HepG2 (cell line): ENCODE measurements around the gene RBBP8NL. TPM values are rescaled to one million over a fixed set of nuclear protein-coding genes. Genes with fewer than 3 reads are reported as not detected.

Experiments used
- CAMTA2 ChIP-seq: sonication (generic); formaldehyde crosslinking; IDR thresholded peaks from 2 replicates; pipeline ENCODE4 v1.4.0; 2020; ENCODE audit warnings: mild to moderate bottlenecking, missing genetic modification reagents, borderline replicate concordance
- CENPT ChIP-seq: sonication (generic); formaldehyde crosslinking; IDR thresholded peaks from 2 replicates; pipeline ENCODE4 v1.8.0; 2022; ENCODE audit warnings: low read depth, mild to moderate bottlenecking, moderate library complexity, missing genetic modification reagents
- GATAD1 ChIP-seq: IDR thresholded peaks from 2 replicates; pipeline ENCODE4 v1.6.1; 2016; ENCODE audit warnings: missing genetic modification reagents, missing compliant biosample characterization
- GMEB2 ChIP-seq: IDR thresholded peaks from 2 replicates; pipeline ENCODE4 v1.6.1; 2016; ENCODE audit warnings: missing biosample characterization, missing genetic modification reagents, low read depth
- HNF4A ChIP-seq: sonication (generic); formaldehyde crosslinking; IDR thresholded peaks from 2 replicates; pipeline ENCODE4 v1.4.0; 2020; ENCODE audit warnings: missing genetic modification reagents
- MLX ChIP-seq: IDR thresholded peaks from 2 replicates; pipeline ENCODE4 v1.6.1; 2016
- MZF1 ChIP-seq: sonication (generic); formaldehyde crosslinking; IDR thresholded peaks from 2 replicates; pipeline ENCODE4 v1.8.1; 2023; ENCODE audit warnings: mild to moderate bottlenecking, missing genetic modification reagents, borderline replicate concordance
- NCOR1 ChIP-seq: fragments of 200-600 bp; sonication (generic); IDR thresholded peaks from 2 replicates; pipeline ENCODE4 v1.7.0; 2017; ENCODE audit warnings: antibody characterized with exemption, low read length, borderline replicate concordance
- NPAS2 ChIP-seq: sonication (generic); formaldehyde crosslinking; IDR thresholded peaks from 2 replicates; pipeline ENCODE4 v1.8.0; 2022; ENCODE audit warnings: mild to moderate bottlenecking, missing genetic modification reagents, borderline replicate concordance
- NR2F6 ChIP-seq, 2 experiments: IDR thresholded peaks; 2 replicates each; pipeline ENCODE4 v1.6.1; 2016; ENCODE audit warnings: antibody characterized with exemption in 1 of 2, mild to moderate bottlenecking in 1 of 2
- RBM22 ChIP-seq: fragments of 200-400 bp; formaldehyde crosslinking; optimal IDR thresholded peaks from 2 replicates; pipeline ENCODE3; 2017; ENCODE audit warnings: mild to moderate bottlenecking, low read length, moderate library complexity
- RXRB ChIP-seq: IDR thresholded peaks from 2 replicates; pipeline ENCODE4 v1.6.1; 2016; ENCODE audit warnings: borderline replicate concordance, missing genetic modification reagents, missing compliant biosample characterization
- SRF ChIP-seq: IDR thresholded peaks from 2 replicates; pipeline ENCODE4 v1.6.1; 2011; ENCODE audit warnings: mild to moderate bottlenecking, low read depth, low read length, moderate library complexity
- ZC3H13 ChIP-seq: sonication (generic); formaldehyde crosslinking; IDR thresholded peaks from 2 replicates; pipeline ENCODE4 v1.8.1; 2023; ENCODE audit warnings: mild to moderate bottlenecking, missing genetic modification reagents, moderate library complexity
- ZNF318 ChIP-seq: sonication (generic); formaldehyde crosslinking; IDR thresholded peaks from 2 replicates; pipeline ENCODE4 v1.4.0; 2020; ENCODE audit warnings: mild to moderate bottlenecking, missing genetic modification reagents
- ZNF33B ChIP-seq: sonication (generic); formaldehyde crosslinking; IDR thresholded peaks from 2 replicates; pipeline ENCODE4 v1.5.1; 2020; ENCODE audit warnings: mild to moderate bottlenecking, missing genetic modification reagents
- ZNF615 ChIP-seq: sonication (generic); formaldehyde crosslinking; IDR thresholded peaks from 2 replicates; pipeline ENCODE4 v1.5.0; 2020; ENCODE audit warnings: mild to moderate bottlenecking, missing genetic modification reagents, borderline replicate concordance
- ZNF713 ChIP-seq: sonication (generic); formaldehyde crosslinking; IDR thresholded peaks from 2 replicates; pipeline ENCODE4 v1.4.0; 2020; ENCODE audit warnings: mild to moderate bottlenecking, missing genetic modification reagents
- ZNF724P ChIP-seq: sonication (generic); formaldehyde crosslinking; IDR thresholded peaks from 2 replicates; pipeline ENCODE4 v1.8.0; 2022; ENCODE audit warnings: missing genetic modification reagents, borderline replicate concordance
- polyA plus RNA-seq, 8 experiments: library from polyadenylated mRNA; depleted of rRNA in 3 of 8; stranded (reverse) in 7 of 8; unstranded in 1 of 8; fragments of >200 nt; fragmentation: Illumina TruSeq in 4 of 8; extraction: Trizol in 4 of 8; gene quantifications; 2 replicates each; pipeline versions ENCODE4 v1.2.1 to v1.2.3, GENCODE V29; 2011 to 2016; ENCODE audit warnings: low read depth in 4 of 8, missing spikeins in 1 of 8, mixed read lengths in 1 of 8; ENCODE audit not compliant: insufficient read depth in 1 of 8
- total RNA-seq, 5 experiments: library from RNA; depleted of rRNA; stranded (reverse); fragments of >200 nt; fragmentation: Illumina TruSeq; extraction: Trizol; gene quantifications; 2 replicates each; pipeline ENCODE4 v1.2.3, GENCODE V29; 2016; ENCODE audit warnings: low read depth in 1 of 5

Gene RBBP8NL
- total and polyA plus RNA-seq, 2 of the 13 experiments (the other 11 are each of a cell fraction or from before 2014, with no cell fraction given), result 0.69 to 0.86 TPM

GRCh38 chr20:62382306-62383198, 44.8 kb downstream of the RBBP8NL start (continued):
- TF ChIP-seq RXRB (CRISPR knock-in tag) (peak; percentile 66), RBM22 (peak; percentile 97), NCOR1 (no peak), ZNF724P (CRISPR knock-in tag) (0 out of 2 replicates have a peak, but pooled peaks have one; percentile 51), ZNF318 (peak; percentile 69; the same call in 1 of the 2 replicates), SRF (no peak), CENPT (no peak), NR2F6 (IDR thresholded peaks at IDR 0.05) (no peak; the same call in 1 of the 2 replicates), NR2F6 (CRISPR knock-in tag; IDR thresholded peaks at IDR 0.05) (peak; percentile 53; the same call in 1 of the 2 replicates), ZC3H13 (CRISPR knock-in tag) (no peak), MLX (CRISPR knock-in tag) (0 out of 2 replicates have a peak, but pooled peaks have one; percentile 13), GMEB2 (CRISPR knock-in tag) (0 out of 2 replicates have a peak, but pooled peaks have one; percentile 22), ZNF615 (CRISPR knock-in tag) (no peak), ZNF33B (CRISPR knock-in tag) (peak; percentile 53; the same call in 1 of the 2 replicates), HNF4A (peak; percentile 48; the same call in 1 of the 2 replicates), NPAS2 (CRISPR knock-in tag) (no peak), ZNF713 (CRISPR knock-in tag) (no peak), MZF1 (CRISPR knock-in tag) (no peak), GATAD1 (peak; percentile 75), CAMTA2 (CRISPR knock-in tag) (peak; percentile 47; the same call in 1 of the 2 replicates)
